ENCODE measurements around the gene UVRAG. TPM values are rescaled to one million over a fixed set of nuclear protein-coding genes. Genes with fewer than 3 reads are reported as not detected.

UVRAG gene
- total RNA-seq, 4 donors from 2014 or later: 27.3 to 38.7 (median 33.6) TPM

DNA sequence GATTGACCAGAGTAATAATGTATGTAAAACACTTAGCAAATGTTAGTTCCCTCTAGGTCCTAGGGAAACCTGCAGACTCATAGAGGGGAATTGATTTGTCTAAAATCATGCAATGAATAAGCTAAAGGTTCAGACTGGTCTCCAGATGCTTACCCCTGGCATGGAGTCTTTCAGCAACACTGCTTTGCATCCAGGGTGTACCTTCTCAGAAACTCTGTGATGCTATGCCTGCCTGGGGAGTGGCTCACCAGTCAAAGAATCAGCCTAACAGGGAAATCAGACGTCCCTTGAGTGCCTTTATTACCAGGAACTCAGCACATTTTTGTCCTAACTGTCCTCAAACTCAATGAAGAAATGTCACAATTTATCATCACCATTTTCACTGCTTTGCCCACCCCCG is 5.9 kb upstream of the UVRAG start:
- no peaks in the 10 kb centered on the region for H3K9me3 ChIP-seq
- DNase-seq (ENCODE audit: low spot score in 2 of 2): no peak
- TF ChIP-seq POLR2A (IDR thresholded peaks at IDR 0.05): no peak
- TF ChIP-seq EP300 (IDR thresholded peaks at IDR 0.05): no peak
- TF ChIP-seq, protein P1, sequence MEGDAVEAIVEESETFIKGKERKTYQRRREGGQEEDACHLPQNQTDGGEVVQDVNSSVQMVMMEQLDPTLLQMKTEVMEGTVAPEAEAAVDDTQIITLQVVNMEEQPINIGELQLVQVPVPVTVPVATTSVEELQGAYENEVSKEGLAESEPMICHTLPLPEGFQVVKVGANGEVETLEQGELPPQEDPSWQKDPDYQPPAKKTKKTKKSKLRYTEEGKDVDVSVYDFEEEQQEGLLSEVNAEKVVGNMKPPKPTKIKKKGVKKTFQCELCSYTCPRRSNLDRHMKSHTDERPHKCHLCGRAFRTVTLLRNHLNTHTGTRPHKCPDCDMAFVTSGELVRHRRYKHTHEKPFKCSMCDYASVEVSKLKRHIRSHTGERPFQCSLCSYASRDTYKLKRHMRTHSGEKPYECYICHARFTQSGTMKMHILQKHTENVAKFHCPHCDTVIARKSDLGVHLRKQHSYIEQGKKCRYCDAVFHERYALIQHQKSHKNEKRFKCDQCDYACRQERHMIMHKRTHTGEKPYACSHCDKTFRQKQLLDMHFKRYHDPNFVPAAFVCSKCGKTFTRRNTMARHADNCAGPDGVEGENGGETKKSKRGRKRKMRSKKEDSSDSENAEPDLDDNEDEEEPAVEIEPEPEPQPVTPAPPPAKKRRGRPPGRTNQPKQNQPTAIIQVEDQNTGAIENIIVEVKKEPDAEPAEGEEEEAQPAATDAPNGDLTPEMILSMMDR (IDR thresholded peaks at IDR 0.05): no peak
- no peaks in the 10 kb centered on the region for H3K36me3 ChIP-seq
- WGBS, 2 donors: 54 to 57% methylated on average over 2 of the region's 2 CpGs
- H3K27me3 ChIP-seq: no peaks in the 10 kb centered on the region
- peaks cover 0 to 5% (median 0%) of the 10 kb centered on the region in 4 donors for H3K4me1 ChIP-seq
- no peak overlapping the region for H3K27ac ChIP-seq
- no peak overlapping the region for H3K4me3 ChIP-seq

DNA sequence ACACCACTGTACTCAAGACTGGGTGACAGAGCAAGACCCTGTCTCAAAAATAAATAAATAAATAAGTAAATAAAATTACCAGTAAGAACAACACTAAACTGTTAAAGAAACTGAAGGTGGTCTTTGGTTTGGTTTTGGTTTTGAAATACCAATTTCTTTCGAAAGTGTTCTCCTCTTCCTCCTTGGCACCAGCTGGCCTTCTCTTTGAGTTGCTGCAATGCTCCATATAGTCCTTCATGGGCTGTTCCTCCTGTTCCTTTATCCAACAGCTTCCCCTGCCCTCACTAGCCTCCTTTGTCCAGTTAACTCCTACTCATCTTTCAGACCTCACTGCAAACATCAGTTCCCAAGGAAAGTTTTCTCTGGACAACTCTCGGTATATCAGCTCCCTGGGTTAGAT is 5.0 kb upstream of the UVRAG start:
- no peaks in the 10 kb centered on the region for H3K36me3 ChIP-seq
- no peak overlapping the region for H3K4me3 ChIP-seq
- 57 to 82% methylated on average over 2 of the region's 2 CpGs for WGBS, 2 donors
- DNase-seq (ENCODE audit: low spot score in 2 of 2): no peak
- H3K4me1 ChIP-seq: peaks cover 0 to 8% (median 0%) of the 10 kb centered on the region in 4 donors
- no peak for TF ChIP-seq EP300 (IDR thresholded peaks at IDR 0.05)
- TF ChIP-seq, protein P1 (IDR thresholded peaks at IDR 0.05): no peak
- no peak for TF ChIP-seq POLR2A (IDR thresholded peaks at IDR 0.05)
- no peak overlapping the region for H3K27ac ChIP-seq
- no peaks in the 10 kb centered on the region for H3K9me3 ChIP-seq
- H3K27me3 ChIP-seq: no peaks in the 10 kb centered on the region

DNA sequence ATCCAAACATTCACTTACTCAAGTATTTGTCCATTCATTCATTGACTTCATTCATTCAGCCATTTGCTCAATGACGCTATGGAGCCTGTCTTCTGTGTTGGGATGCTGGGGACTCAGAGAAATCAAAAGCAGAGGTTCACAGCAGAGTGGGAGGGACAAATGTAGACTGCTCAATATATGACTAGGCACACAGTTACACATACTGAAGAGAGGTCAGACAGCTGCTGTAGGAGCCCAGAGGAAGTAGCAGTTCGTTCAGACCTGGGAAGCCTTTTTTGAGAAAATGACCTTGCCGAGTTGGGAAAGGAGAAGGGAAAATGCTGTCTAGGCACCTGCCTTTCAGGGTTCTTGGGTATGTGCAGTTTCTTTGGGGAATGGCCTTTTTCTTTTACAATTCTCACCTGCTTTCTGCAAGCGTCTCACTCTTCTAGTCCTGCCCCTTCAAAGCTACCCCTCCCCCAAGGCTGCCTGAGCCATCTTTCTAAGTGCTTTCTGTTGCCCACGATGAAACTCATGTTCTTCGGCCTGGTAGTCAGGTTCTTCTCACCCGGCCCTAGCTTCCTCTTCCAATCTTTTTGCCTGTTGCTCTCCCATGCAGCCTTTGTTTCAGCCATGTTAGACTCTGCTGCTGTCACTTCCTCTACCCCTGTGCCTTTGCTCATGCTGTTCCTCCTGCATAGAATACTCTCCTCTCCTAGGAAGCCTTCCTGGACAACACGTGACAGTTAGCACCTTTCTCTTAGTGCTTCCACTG is 4.2 kb upstream of the UVRAG start:
- Histone ChIP-seq H3K27ac (no peak overlapping the region), H3K4me1 (peaks cover 0 to 8% (median 0%) of the 10 kb centered on the region in 4 donors), H3K4me3 (no peak overlapping the region), H3K27me3 (no peaks in the 10 kb centered on the region), H3K9me3 (no peaks in the 10 kb centered on the region), H3K36me3 (no peaks in the 10 kb centered on the region)
- no peak for DNase-seq (ENCODE audit: low spot score in 2 of 2)
- TF ChIP-seq POLR2A (IDR thresholded peaks at IDR 0.05) (no peak), EP300 (IDR thresholded peaks at IDR 0.05) (no peak)
- TF ChIP-seq, protein P1 (IDR thresholded peaks at IDR 0.05): no peak
- WGBS, 2 donors: 72 to 80% methylated on average over 8 of the region's 8 CpGs

DNA sequence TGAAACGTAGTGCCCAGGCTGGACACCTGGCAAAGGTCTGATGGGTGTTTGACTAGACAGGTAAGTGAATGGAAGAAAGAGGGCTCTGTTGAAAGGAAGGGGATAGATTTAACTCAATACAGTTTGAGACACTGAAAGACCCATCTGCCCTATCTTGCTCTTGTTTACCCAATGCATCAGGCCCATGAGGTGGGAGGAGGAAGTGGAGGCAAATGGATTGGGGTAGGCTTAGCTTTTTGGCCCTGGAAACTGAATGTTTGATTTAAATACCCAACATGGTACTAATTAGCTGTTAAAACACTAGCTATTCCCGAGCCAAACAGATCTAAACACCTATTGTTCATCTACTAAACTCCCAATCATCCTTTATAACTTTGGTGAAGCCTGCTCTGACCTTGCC is 3.5 kb upstream of the UVRAG start:
- TF ChIP-seq EP300 (IDR thresholded peaks at IDR 0.05) (no peak), POLR2A (IDR thresholded peaks at IDR 0.05) (no peak)
- TF ChIP-seq, protein P1 (IDR thresholded peaks at IDR 0.05): no peak
- Histone ChIP-seq H3K36me3 (no peaks in the 10 kb centered on the region), H3K4me3 (no peak overlapping the region), H3K9me3 (no peaks in the 10 kb centered on the region), H3K27ac (no peak overlapping the region), H3K4me1 (peaks cover 0 to 13% (median 5%) of the 10 kb centered on the region in 4 donors), H3K27me3 (no peaks in the 10 kb centered on the region)
- no peak for DNase-seq (ENCODE audit: low spot score in 2 of 2)
- WGBS, 2 donors: 75% methylated on average over 2 of the region's 2 CpGs

GRCh38 chr11:75812542-75813040 is 2.4 kb upstream of the UVRAG start:
- H3K27me3 ChIP-seq: no peaks in the 10 kb centered on the region
- peak overlapping the region in 1 of 4 donors; percentile 48 for H3K27ac ChIP-seq
- 80 to 84% methylated on average over 2 of the region's 2 CpGs for WGBS, 2 donors
- no peak for TF ChIP-seq POLR2A (IDR thresholded peaks at IDR 0.05)
- TF ChIP-seq, protein P1 (IDR thresholded peaks at IDR 0.05): no peak
- no peak for TF ChIP-seq EP300 (IDR thresholded peaks at IDR 0.05)
- H3K36me3 ChIP-seq: no peaks in the 10 kb centered on the region
- H3K4me1 ChIP-seq: peaks cover 0 to 24% (median 13%) of the 10 kb centered on the region in 4 donors
- H3K9me3 ChIP-seq: no peaks in the 10 kb centered on the region
- DNase-seq (ENCODE audit: low spot score in 2 of 2): no peak
- no peak overlapping the region for H3K4me3 ChIP-seq

All from tibial nerve (tissue), 4 donors.